ENCODE measurements around the gene TRIM13. TPM values are rescaled to one million over a fixed set of nuclear protein-coding genes. Genes with fewer than 3 reads are reported as not detected.
"Not testable (repeated sequence)": the region's sequence is repeated elsewhere in the genome, so short reads cannot be mapped to it uniquely, and the experiment has no call there.

TRIM13 gene
- total and polyA plus RNA-seq, 5 donors: 14.0 to 25.4 (median 19.9) TPM

GRCh38 chr13:50062336-50062735 lies 65.5 kb downstream of the TRIM13 start:
- not testable (repeated sequence) for H3K4me1 ChIP-seq (ENCODE audit: control insufficient read depth, insufficient read depth, low read length); H3K4me3 ChIP-seq (ENCODE audit: low read length); H3K27ac ChIP-seq (ENCODE audit: low read length); H3K27me3 ChIP-seq (ENCODE audit: control insufficient read depth, insufficient read depth); H3K9me3 ChIP-seq (ENCODE audit: control insufficient read depth, low read length); ATAC-seq; DNase-seq
- whole genome bisulfite sequencing: over 99% methylated on average over 7 of the region's 7 CpGs
- intact Hi-C loops (cut with DNase I): loop anchor here in 1 of 4 donors (10.0 kb wide), 1 partner anchor 58 kb away; no protein-coding TSS in a partner anchor

- H3K9me3 ChIP-seq (ENCODE audit: control insufficient read depth, low read length): no peaks in the 10 kb centered on the region
- no peak overlapping the region for H3K4me3 ChIP-seq (ENCODE audit: low read length)
- intact Hi-C loops (cut with DNase I): loop anchor here in 1 of 4 donors (10.0 kb wide), 1 partner anchor 61 kb away; no protein-coding TSS in a partner anchor
- no peak for DNase-seq
- no peaks in the 10 kb centered on the region for H3K4me1 ChIP-seq (ENCODE audit: control insufficient read depth, insufficient read depth, low read length)
- no peak for ATAC-seq
- no peak overlapping the region for H3K27ac ChIP-seq (ENCODE audit: low read length)
- WGBS: 64% methylated on average over 1 of the region's 1 CpG
- no peaks in the 10 kb centered on the region for H3K27me3 ChIP-seq (ENCODE audit: control insufficient read depth, insufficient read depth)
These were observed 68.9 kb downstream of the TRIM13 start for GRCh38 chr13:50065712-50066111.

Small RNA genes lying within 50 kb of the gene (microRNA-seq; reads per million reads assigned to microRNA genes)
- gene MIR15A (1,202 to 1,217 reads per million in 2 donors), gene MIR16-1 (730 to 865 reads per million in 2 donors), gene MIR3613 (15.6 to 46.6 reads per million in 2 donors)

Other genes starting within 250 kb of the TRIM13 start
- 10 to 100 TPM; 45.5 to 59.1 (median 56.5) TPM for gene KPNA3, start 204.4 kb upstream of the TRIM13 start, total RNA-seq
- gene KPNA3, start 204.4 kb upstream of the TRIM13 start, polyA plus RNA-seq: 30.0 TPM
- 10 to 100 TPM in 3 of 4 donors, 1 to 10 TPM in 1; 9.8 to 12.0 (median 11.5) TPM for gene SPRYD7, start 60.7 kb upstream of the TRIM13 start, total RNA-seq
- gene SPRYD7, start 60.7 kb upstream of the TRIM13 start, polyA plus RNA-seq: 13.9 TPM
- gene KCNRG, start 18.4 kb downstream of the TRIM13 start, total RNA-seq: under 1 TPM; 0.35 to 0.45 (median 0.37) TPM
- 0.27 TPM for gene KCNRG, start 18.4 kb downstream of the TRIM13 start, polyA plus RNA-seq